GM19238 (cell line): ENCODE measurements around the gene UGT2B11.
"Not testable (repeated sequence)": the region's sequence is repeated elsewhere in the genome, so short reads cannot be mapped to it uniquely, and the experiment has no call there.

Experiments
- DNase-seq: peaks from one replicate; pipeline ENCODE4 v3.0.0; 2011; ENCODE audit warnings: low spot score; ENCODE audit not compliant: insufficient read length

UGT2B11 gene

DNA sequence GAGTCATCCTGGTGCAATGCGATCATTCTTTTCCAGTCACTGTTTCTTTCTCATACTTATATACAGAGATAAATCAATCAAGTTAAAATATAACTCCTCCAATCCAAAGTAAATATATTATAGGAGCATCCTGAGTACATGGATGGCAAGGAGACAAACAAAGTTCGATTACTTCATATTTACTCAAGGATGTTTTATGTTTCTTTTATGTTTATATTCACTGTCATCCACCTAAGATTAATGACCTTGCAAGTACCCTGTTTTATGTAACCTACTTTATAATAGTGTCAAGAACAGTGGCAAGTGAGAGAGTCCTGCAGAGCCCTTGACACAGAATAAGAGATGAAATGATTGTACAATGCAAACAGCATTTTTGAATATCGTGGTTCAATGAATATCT, at the start of gene UGT2B11:
TSS of gene UGT2B11 (minus strand) at position 33 of the 400 bp plus-strand sequence. CDS start at position 7, 26 bp downstream.
- DNase-seq: no peak

DNA sequence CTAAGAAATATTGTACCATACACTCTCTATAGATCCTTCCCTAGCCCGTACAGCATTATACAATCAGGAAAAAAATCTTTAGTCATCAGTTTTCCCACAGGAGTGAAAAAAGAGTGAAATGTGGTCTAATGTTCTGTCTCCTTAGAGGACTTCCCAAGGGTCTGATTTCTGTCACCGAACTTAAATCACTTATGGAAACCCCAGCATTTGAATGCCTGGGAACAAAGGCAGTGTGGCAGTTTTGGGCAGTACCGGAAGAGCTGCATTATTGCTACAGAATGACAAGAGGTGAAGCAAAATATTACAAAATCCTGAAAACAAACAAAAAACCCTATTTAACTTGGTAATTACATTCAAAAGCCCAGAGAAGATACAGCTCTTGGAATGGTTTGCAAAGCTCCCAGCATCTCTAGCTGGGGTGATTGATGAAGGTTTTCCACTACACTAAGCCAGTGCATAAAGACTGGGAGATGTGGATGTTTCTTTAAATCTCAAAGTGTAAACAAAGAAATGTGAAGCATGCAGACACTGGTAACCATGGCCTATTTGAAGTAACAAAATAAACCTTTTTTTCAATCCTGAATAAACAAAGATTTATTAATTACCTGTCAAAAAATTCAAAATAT, 38.7 kb upstream of the UGT2B11 start:
- not testable (repeated sequence) for DNase-seq

DNA sequence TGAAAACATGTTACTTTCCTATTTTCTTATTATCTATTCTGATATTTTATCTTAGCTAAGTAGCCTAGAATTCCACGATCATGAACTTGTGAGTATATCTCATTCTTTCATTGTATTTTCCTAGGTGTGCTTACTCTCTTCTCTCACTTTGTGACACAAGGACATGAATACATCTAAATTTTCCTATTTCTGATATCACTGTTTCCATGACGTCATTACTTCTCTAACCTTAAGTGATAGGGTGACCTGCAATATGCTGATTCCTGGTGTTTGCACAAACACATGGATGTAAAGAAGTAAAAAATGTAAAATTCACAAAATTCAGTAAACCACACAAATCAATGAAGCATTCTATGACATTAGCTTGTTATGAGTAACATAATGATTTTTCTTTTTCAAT, 36.3 kb upstream of the UGT2B11 start:
- not testable (repeated sequence) for DNase-seq

DNA sequence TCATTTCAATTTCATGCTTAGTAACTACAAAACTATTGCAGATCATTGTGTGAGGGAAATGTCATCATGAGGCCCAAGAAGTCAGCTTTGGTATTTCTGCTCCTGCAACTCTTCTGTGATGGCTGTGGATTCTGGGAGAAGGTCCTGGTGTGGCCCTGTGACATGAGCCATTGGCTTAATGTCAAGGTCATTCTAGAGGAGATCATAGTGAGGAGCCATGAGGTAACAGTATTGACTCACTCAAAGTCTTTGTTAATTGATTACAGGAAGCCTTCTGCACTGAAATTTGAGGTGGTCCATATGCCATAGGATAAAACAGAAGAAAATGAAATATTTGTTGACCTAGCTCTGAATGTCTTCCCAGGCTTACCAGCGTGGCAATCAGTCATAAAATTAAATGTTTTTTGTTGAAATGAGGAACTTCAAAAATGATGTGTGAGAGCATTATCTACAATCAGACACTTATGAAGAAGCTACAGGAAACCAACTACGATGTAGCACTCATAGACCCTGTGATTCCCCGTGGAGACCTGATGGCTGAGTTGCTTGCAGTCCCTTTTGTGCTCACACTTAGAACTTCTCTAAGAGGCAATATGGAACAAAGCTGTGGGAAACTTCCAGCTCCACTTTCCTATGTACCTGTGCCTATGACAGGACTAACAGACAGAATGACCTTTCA, 28.2 kb upstream of the UGT2B11 start:
- not testable (repeated sequence) for DNase-seq

DNA sequence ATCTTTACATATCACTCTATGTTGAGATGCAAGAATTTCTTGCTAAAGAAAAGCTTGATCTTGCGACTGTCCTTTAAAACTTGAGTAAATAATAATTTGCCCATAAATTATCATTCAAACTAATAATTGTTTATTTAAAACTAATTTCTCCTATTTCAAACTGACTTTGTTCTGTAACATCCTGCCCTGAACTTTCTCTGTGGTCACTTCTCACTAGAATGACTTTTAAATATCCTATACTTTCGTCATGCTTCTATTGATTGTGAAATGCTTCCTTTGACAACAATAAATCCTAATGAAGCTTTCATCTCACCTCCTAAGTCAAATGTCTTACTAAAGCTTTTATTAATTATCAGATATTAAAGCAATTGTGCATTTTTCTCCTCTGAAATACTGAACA, 27.2 kb upstream of the UGT2B11 start:
- not testable (repeated sequence) for DNase-seq

DNA sequence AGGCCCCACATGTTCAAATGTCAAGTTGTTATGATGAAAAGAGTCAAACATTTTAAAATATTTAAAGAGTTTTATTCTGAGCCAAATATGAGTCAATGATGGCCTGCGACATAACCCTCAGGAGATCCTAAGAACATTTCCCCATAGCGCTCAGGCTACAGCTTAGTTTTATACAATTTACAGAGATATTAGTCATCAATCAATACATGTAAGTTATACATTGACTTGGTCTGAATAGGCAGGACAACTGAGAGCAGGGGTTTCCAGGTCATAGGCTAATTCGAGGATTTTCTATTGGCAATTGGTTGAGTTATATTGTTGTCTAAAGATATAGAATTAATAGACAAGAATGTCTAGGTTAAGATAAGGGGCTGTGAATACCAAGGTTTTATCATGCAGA, 26.2 kb upstream of the UGT2B11 start:
- DNase-seq: not testable (repeated sequence)

DNA sequence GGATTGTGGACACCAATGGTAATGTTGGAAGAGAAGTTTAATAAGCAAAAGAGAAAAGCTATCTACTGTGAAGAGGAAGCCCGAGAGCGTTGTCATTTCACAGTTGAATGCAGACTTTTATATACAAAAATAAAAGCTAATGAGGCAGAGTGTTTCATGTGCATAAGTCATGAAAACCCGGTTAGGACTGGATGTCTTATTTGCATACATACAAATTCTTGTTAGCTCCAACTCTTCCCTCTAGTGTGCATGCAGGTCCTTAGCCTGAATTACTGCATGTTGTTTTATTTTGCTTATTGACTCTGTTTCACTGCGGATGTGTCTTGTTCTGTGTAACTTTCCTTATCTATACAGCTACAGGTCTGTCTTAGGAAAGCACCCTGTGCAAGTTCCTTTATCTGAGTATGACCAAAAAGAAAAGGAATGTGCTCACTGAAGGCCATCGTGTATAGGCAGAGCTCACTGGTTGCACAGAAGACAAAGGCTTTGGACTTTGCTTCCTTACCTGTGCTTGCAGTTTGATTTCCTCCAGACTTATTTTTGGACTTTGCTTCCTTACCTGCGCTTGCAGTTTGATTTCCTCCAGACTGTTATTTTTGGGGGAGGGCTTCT, 25.1 kb upstream of the UGT2B11 start:
- no peak for DNase-seq

DNA sequence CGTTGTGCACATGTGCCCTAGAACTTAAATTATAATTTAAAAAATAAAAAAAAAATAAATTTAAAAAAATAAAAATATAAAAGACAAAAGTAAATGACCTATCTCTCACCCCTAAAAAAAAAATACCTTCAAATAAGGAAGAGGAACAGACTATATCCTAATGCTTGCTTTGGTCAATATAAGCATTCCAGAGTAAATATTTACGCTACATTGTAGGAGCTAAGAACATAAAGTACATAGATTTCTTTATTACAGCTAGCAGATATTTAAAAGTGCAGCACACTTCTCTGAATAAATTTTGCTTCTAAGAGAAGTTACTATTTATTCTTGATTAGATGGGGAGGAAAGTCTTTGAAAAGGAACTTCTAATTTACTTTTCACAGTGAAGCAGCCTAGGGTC, 24.5 kb upstream of the UGT2B11 start:
- DNase-seq: no peak

DNA sequence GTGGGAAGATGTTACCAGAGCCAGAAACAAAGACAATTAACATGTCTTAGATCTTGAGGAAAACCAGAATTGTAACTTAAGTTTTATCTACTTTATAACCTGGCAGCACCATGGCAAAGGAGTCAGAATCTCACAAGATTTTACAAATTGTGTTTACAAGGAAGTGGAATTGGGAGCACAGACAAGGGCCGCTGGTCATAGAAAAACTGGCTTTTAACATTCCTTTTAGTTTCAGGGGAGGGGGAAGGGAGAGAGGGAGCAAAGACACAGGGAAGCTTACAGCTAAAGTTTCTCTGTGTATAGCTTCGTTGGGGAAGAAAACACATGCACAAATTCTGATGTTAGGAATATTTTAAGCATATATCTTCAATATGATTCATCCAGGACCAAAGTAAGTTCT, 10.3 kb upstream of the UGT2B11 start:
- DNase-seq: no peak

DNA sequence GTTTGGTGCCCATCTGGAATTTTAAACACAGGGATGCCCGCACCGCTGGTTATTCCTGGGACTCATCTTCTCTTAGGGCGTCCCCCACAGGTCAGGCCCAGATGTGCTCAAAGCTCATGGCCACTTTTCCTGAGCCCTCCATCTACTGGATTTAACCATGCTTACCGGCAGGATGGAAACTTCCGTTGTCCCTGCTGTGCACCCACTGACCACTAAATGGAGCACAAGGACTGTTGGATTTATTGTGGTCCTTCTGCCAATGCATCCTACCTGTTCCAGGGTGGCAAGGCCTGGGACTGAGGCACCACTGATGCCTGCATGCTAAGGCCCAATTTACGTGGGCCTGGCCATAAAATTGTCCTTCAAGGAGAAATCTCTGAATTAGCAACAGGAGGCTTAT, 8.7 kb upstream of the UGT2B11 start:
- DNase-seq: not testable (repeated sequence)

DNA sequence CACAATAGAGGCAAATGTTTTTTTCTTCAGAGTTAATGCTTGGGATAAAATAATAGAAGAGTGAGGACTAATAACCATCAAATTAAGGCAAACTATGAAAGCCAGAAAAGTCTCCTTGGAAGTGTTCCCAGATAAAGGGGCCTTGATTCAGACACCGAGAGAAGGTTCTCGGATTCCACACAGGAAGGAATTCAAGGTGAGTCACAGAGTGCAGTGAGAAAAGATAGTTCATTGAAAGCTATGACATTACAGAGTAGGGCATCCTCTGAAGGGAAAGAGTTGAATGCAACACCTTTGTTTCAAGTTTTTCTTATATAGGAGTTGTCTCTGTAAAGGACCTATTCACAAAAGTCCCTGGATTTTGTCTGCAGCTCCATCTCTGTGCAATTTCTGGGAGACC, 3.9 kb upstream of the UGT2B11 start:
- DNase-seq: not testable (repeated sequence)

DNA sequence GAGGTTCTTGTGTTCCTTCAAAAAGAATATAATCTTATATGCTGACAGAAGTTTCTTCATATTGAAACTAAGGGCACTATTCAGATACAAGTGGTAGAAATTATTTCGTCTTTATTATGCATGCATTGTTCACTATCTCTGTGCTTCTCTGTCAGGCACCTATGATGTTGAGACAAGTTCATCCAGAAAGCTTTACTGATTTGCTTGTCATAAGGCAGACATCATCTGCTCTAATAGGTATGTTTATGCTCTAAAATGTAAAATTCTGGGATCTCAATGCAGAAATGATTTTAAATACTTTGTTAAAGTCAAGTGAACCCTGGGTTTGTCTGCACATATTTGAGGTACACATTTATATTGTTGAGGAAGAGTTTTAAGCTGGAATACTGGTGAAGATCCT, 3.6 kb downstream of the UGT2B11 start:
- no peak for DNase-seq

DNA sequence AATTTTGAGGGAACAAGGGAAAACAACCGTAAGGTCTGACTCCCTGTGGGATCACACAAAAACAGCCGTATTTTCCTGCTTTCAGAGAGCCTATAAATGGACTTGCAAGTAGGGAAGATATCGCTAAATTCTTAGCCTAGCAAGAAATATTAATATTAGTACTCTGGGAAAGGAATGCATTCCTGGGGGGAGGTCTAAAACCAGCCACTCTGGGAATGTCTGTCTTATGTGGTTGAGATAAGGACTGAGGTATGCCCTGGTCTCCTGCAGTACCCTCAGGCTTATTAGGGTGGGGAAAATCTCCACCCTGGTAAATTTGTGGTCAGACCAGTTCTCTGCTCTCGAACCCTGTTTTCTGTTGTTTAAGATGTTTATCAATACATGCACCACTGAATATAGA, 16.0 kb downstream of the UGT2B11 start:
- DNase-seq: not testable (repeated sequence)

DNA sequence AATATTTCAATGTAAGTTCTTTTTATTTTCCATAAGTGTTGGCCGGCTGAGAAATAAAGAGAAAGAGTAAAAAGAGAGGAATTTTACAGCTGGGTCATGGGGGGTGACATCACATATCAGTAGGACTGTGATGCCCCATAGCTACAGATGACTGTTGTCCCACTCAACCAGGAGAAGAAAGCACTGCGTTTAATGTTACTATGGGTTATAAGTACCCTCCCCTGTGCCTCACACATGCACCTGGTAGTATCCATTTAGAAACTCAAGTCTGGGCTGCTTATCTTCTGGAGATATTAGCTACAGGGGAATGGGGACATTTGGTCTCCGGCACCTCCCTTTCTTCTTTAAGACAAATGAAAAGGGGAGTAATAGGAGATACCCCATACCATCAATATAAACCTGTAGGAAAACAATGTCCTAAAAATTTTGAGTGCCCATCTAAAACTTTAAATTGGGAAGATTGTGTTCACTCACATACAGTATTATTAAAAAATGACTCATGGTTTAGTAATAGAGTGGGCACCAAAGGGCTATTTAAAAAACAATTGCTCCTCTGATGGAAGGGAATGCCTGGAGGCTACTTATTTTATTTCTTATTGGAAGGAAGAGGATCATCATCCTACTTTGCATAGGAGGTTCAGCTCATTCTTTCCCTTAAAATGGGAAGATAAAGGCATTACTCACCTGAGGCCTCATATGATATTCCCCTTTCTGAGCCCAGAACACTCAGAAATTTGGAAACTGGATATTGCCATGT, 18.2 kb downstream of the UGT2B11 start:
- no peak for DNase-seq

DNA sequence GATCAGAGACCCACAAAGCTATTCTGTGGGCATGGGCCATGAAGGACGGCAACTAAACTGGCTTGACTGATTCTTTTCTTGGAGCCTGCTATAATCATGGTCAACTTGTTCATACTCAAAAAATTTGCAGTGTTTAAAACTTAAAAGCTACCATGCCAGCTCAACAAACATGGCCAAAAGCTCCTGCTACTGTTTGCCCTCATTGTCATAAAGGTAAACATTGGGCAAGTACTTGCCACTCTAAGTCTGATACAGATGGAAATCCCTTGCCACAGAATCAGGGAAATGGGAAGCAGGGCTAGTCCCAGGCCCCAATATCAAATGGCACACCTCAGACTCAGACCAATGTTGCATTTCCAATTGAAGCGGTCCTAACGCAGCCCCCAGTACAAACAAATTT, 20.4 kb downstream of the UGT2B11 start:
- DNase-seq: no peak

DNA sequence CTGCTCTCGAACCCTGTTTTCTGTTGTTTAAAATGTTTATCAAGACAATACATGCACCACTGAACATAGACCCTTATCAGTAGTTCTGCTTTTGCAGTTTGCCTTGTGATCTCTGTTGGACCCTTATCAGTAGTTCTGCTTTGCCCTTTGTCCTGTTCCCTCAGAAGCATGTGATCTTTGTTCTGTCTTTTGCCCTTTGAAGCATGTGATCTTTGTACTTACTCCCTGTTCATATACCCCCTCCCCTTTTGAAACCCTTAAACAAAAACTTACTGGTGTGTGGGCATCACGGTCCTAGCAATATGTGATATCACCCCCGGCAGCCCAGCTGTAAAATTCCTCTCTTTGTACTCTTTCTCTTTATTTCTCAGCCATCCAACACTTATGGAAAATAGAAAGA, 22.6 kb downstream of the UGT2B11 start:
- DNase-seq: not testable (repeated sequence)

DNA sequence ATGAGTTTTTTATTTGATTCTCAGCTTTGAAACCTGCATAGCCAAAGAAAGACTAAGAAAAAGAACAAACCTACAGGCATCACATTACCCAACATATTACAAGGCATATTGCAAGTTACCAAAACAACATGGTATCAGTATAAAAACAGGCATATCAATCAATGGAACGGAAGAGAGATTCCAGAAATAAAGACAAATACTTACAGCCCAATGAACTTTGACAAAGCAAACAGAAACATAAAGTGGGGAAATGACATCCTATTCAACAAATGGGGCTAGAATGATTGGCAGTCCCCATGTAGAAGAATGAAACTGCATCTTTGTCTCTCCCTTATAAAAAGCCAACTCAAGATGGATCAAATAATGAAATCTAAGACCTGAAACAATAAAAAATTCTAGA, 23.9 kb downstream of the UGT2B11 start:
- not testable (repeated sequence) for DNase-seq

DNA sequence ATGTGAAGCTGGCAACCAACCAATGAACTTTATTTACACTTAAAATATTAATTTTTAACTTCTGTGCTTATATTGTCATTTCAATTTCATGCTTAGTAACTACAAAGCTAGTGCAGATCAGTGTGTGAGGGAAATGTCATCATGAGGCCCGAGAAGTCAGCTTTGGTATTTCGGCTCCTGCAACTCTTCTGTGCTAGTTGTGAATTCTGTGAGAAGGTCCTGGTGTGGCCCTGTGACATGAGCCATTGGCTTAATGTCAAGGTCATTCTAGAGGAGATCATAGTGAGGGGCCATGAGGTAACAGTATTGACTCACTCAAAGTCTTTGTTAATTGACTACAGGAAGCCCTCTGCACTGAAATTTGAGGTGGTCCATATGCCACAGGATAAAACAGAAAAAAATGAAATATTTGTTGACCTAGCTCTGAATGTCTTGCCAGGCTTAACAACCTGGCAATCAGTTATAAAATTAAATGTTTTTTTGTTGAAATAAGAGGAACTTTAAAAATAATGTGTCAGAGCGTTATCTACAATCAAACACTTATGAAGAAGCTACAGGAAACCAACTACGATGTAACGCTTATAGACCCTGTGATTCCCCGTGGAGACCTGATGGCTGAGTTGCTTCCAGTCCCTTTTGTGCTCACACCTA, 32.9 kb downstream of the UGT2B11 start:
- DNase-seq: not testable (repeated sequence)

DNA sequence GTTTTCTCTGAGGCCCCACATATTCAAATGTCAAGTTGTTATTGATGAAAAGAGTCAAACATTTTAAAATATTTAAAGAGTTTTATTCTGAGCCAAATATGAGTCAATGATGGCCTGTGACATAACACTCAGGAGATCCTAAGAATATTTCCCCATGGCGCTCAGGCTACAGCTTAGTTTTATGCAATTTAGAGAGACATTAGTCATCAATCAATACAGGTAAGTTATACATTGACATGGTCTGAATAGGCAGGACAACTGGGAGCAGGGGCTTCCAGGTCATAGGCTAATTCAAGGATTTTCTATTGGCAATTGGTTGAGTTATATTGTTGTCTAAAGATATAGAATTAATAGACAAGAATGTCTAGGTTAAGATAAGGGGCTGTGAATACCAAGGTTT, 34.7 kb downstream of the UGT2B11 start:
- not testable (repeated sequence) for DNase-seq

DNA sequence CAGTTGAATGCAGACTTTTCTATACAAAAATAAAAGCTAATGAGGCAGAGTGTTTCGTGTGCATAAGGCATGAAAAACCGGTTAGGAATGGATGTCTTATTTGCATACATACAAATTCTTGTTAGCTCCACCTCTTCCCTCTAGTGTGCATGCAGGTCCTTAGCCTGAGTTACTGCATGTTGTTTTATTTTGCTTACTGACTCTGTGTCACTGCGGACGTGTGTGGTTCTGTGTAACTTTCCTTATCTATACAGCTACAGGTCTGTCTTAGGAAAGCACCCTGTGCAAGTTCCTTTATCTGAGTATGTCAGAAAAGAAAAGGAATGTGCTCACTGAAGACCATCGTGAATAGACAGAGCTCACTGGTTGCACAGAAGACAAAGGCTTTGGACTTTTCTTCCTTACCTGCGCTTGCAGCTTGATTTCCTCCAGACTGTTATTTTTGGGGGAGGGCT, 35.8 kb downstream of the UGT2B11 start:
- DNase-seq: not testable (repeated sequence)
